Karpas-422 (cell line): ENCODE results near the gene SLC26A1. TPM values are rescaled to one million over a fixed set of nuclear protein-coding genes. Genes with fewer than 3 reads are reported as not detected.

ENCODE experiments used
- DNase-seq: peaks from one replicate; pipeline ENCODE4 v3.0.0-alpha.2; 2015
- H2AFZ ChIP-seq: fragments of 200-600 bp; sonication (generic); 2 replicates; pipeline ENCODE4 v1.6.1; 2014; ENCODE audit warnings: antibody characterized with exemption, low read length, mixed read lengths
- H3K27ac ChIP-seq: fragments of 200-600 bp; sonication (generic); 2 replicates; pipeline ENCODE4 v1.5.1; 2014; ENCODE audit warnings: mild to moderate bottlenecking, low read length, moderate library complexity
- H3K27me3 ChIP-seq: fragments of 200-600 bp; sonication (generic); 2 replicates; pipeline ENCODE4 v1.6.1; 2014; ENCODE audit warnings: low read length, mixed read lengths
- H3K36me3 ChIP-seq: fragments of 200-600 bp; sonication (generic); 2 replicates; pipeline ENCODE4 v1.6.1; 2014; ENCODE audit warnings: low read length, mixed read lengths; ENCODE audit not compliant: insufficient read depth
- H3K4me1 ChIP-seq: fragments of 200-600 bp; sonication (generic); 2 replicates; pipeline ENCODE4 v1.6.1; 2014; ENCODE audit warnings: mild to moderate bottlenecking, low read length, mixed read lengths
- H3K4me2 ChIP-seq: fragments of 200-600 bp; sonication (generic); 2 replicates; pipeline ENCODE4 v1.6.1; 2014; ENCODE audit warnings: low read length, low read depth, mild to moderate bottlenecking; ENCODE audit not compliant: poor library complexity, severe bottlenecking
- H3K4me3 ChIP-seq: fragments of 200-600 bp; sonication (generic); 2 replicates; pipeline ENCODE4 v1.5.1; 2014; ENCODE audit warnings: mild to moderate bottlenecking, antibody characterized with exemption, low read length, mixed read lengths
- H3K79me2 ChIP-seq: fragments of 200-600 bp; sonication (generic); 2 replicates; pipeline ENCODE4 v1.6.1; 2014; ENCODE audit warnings: mild to moderate bottlenecking, low read length, mixed read lengths
- H3K9ac ChIP-seq: fragments of 200-600 bp; sonication (generic); 2 replicates; pipeline ENCODE4 v1.6.0; 2014; ENCODE audit warnings: low read length
- H3K9me2 ChIP-seq: fragments of 200-600 bp; sonication (generic), shearing (Covaris generic); replicated peaks from 2 replicates; pipeline ENCODE4 v1.6.0; 2014; ENCODE audit warnings: mild to moderate bottlenecking, low read length, moderate library complexity; ENCODE audit not compliant: insufficient read depth
- H3K9me3 ChIP-seq: fragments of 300-700, 200-600 bp; sonication (generic); 2 replicates; pipeline ENCODE4 v1.6.1; 2014; ENCODE audit warnings: low read length, mixed read lengths
- H4K20me1 ChIP-seq: fragments of 200-600 bp; sonication (generic); 2 replicates; pipeline ENCODE4 v1.6.1; 2014; ENCODE audit warnings: mild to moderate bottlenecking, antibody characterized with exemption, low read length, low read depth; ENCODE audit not compliant: insufficient read depth
- total RNA-seq: library from RNA; depleted of rRNA; stranded (reverse); fragments of >200 nt; shearing (Covaris generic); gene quantifications from 2 replicates; pipeline ENCODE4 v1.2.3, GENCODE V29; 2014; ENCODE audit warnings: low replicate concordance

Gene SLC26A1
- total RNA-seq, 1 experiment from 2014 or later = not detected

GRCh38 chr4:992297-993110, 700 bp downstream of the SLC26A1 start:
- Histone ChIP-seq H3K4me3 (no peak overlapping the region), H3K27me3 (no peaks in the 10 kb centered on the region), H3K4me1 (peaks cover 19% of the 10 kb centered on the region), H4K20me1 (peaks cover 17% of the 10 kb centered on the region; the same call in 1 of the 2 replicates), H3K36me3 (no peaks in the 10 kb centered on the region), H3K27ac (no peak overlapping the region), H3K9ac (no peak overlapping the region), H3K79me2 (no peaks in the 10 kb centered on the region), H3K9me3 (no peaks in the 10 kb centered on the region), H2AFZ (no peak overlapping the region), H3K9me2 (no peaks in the 10 kb centered on the region), H3K4me2 (no peak overlapping the region)
- no peak for DNase-seq

GRCh38 chr4:991451-992296, 1.5 kb downstream of the SLC26A1 start:
- H3K9me3 ChIP-seq = no peaks in the 10 kb centered on the region
- H3K4me1 ChIP-seq = peaks cover 22% of the 10 kb centered on the region
- H3K4me3 ChIP-seq = no peak overlapping the region
- DNase-seq = no peak
- H3K4me2 ChIP-seq = no peak overlapping the region
- H4K20me1 ChIP-seq = peaks cover 17% of the 10 kb centered on the region; the same call in 1 of the 2 replicates
- H2AFZ ChIP-seq = no peak overlapping the region
- no peaks in the 10 kb centered on the region for H3K27me3 ChIP-seq
- no peaks in the 10 kb centered on the region for H3K9me2 ChIP-seq
- H3K36me3 ChIP-seq = no peaks in the 10 kb centered on the region
- H3K9ac ChIP-seq = no peak overlapping the region
- no peaks in the 10 kb centered on the region for H3K79me2 ChIP-seq
- no peak overlapping the region for H3K27ac ChIP-seq

- Histone ChIP-seq H3K9me2 (no peaks in the 10 kb centered on the region), H3K4me3 (no peak overlapping the region), H3K4me2 (no peak overlapping the region), H3K27me3 (no peaks in the 10 kb centered on the region), H2AFZ (no peak overlapping the region), H3K36me3 (no peaks in the 10 kb centered on the region), H3K4me1 (peaks cover 30% of the 10 kb centered on the region), H3K79me2 (no peaks in the 10 kb centered on the region), H4K20me1 (peaks cover 10% of the 10 kb centered on the region; the same call in 1 of the 2 replicates), H3K9me3 (no peaks in the 10 kb centered on the region), H3K27ac (no peak overlapping the region), H3K9ac (no peak overlapping the region)
- no peak for DNase-seq
Measured at GRCh38 chr4:990746-991367, 2.3 kb downstream of the SLC26A1 start.

GRCh38 chr4:989722-990471, 3.3 kb downstream of the SLC26A1 start:
- H3K9me3 ChIP-seq = no peaks in the 10 kb centered on the region
- H3K79me2 ChIP-seq = no peaks in the 10 kb centered on the region
- DNase-seq = no peak
- H3K36me3 ChIP-seq = no peaks in the 10 kb centered on the region
- no peaks in the 10 kb centered on the region for H3K27me3 ChIP-seq
- no peak overlapping the region for H2AFZ ChIP-seq
- H3K4me1 ChIP-seq = peaks cover 37% of the 10 kb centered on the region
- no peaks in the 10 kb centered on the region for H3K9me2 ChIP-seq
- H3K4me3 ChIP-seq = no peak overlapping the region
- H4K20me1 ChIP-seq = peaks cover 4% of the 10 kb centered on the region; the same call in 1 of the 2 replicates
- H3K9ac ChIP-seq = no peak overlapping the region
- H3K4me2 ChIP-seq = no peak overlapping the region
- H3K27ac ChIP-seq = no peak overlapping the region

GRCh38 chr4:988726-989721, 4.2 kb downstream of the SLC26A1 start:
- Histone ChIP-seq H3K4me2 (peak overlapping the region; percentile 20), H4K20me1 (peaks cover 4% of the 10 kb centered on the region; the same call in 1 of the 2 replicates), H2AFZ (no peak overlapping the region), H3K27me3 (no peaks in the 10 kb centered on the region), H3K36me3 (no peaks in the 10 kb centered on the region), H3K9me3 (no peaks in the 10 kb centered on the region), H3K27ac (no peak overlapping the region), H3K9ac (peak overlapping the region; percentile 26; the same call in 1 of the 2 replicates), H3K79me2 (no peaks in the 10 kb centered on the region), H3K4me1 (peaks cover 37% of the 10 kb centered on the region), H3K9me2 (no peaks in the 10 kb centered on the region), H3K4me3 (peak overlapping the region; percentile 17; the same call in 1 of the 2 replicates)
- DNase-seq = peak; percentile 62

- Histone ChIP-seq H3K4me1 (peaks cover 36% of the 10 kb centered on the region), H2AFZ (no peak overlapping the region), H3K79me2 (no peaks in the 10 kb centered on the region), H3K27ac (no peak overlapping the region), H3K9ac (peak overlapping the region; percentile 84), H3K9me2 (no peaks in the 10 kb centered on the region), H3K36me3 (no peaks in the 10 kb centered on the region), H3K27me3 (no peaks in the 10 kb centered on the region), H3K4me3 (peak overlapping the region; percentile 71), H3K4me2 (peak overlapping the region; percentile 92), H4K20me1 (peaks cover 4% of the 10 kb centered on the region; the same call in 1 of the 2 replicates), H3K9me3 (no peaks in the 10 kb centered on the region)
- DNase-seq = no peak
Measured at GRCh38 chr4:987624-988513, 5.3 kb downstream of the SLC26A1 start.
